Endothelial cell (in vitro differentiated cells): ENCODE data around the gene PPM1H. TPM values are rescaled to one million over a fixed set of nuclear protein-coding genes. Genes with fewer than 3 reads are reported as not detected.
"Not testable (repeated sequence)": the region's sequence is repeated elsewhere in the genome, so short reads cannot be mapped to it uniquely, and the experiment has no call there.

Source experiments
- DNase-seq: peaks from one replicate; pipeline ENCODE4 v3.0.0; 2021; ENCODE audit warnings: low spot score
- H3K27ac Mint-ChIP-seq: one replicate; pipeline ENCODE4 v1.8.0; 2021; ENCODE audit warnings: mixed read lengths, inconsistent platforms; ENCODE audit not compliant: unreplicated experiment
- H3K27me3 Mint-ChIP-seq: one replicate; pipeline ENCODE4 v1.8.0; 2021; ENCODE audit warnings: mild to moderate bottlenecking, moderate library complexity, mixed read lengths, inconsistent platforms; ENCODE audit not compliant: unreplicated experiment
- H3K36me3 Mint-ChIP-seq: one replicate; pipeline ENCODE4 v1.8.0; 2021; ENCODE audit warnings: mild to moderate bottlenecking, low read depth, mixed read lengths, inconsistent platforms; ENCODE audit not compliant: unreplicated experiment
- H3K4me1 Mint-ChIP-seq: one replicate; pipeline ENCODE4 v1.8.0; 2021; ENCODE audit warnings: mild to moderate bottlenecking, mixed read lengths, inconsistent platforms; ENCODE audit not compliant: unreplicated experiment
- H3K4me3 Mint-ChIP-seq: one replicate; pipeline ENCODE4 v1.8.0; 2021; ENCODE audit warnings: mild to moderate bottlenecking, mixed read lengths, inconsistent platforms; ENCODE audit not compliant: unreplicated experiment
- H3K9me3 Mint-ChIP-seq: one replicate; pipeline ENCODE4 v1.8.0; 2021; ENCODE audit warnings: mixed read lengths, inconsistent platforms; ENCODE audit not compliant: unreplicated experiment
- total RNA-seq: library from RNA; stranded (reverse); fragmentation: NEBNext Ultra II Directional; extraction: Animal tissue kit (Norgen Biotek cat#: 25700); gene quantifications from one replicate; pipeline ENCODE4 v1.2.1, GENCODE V29; 2021; ENCODE audit not compliant: unreplicated experiment
- TF ChIP-seq, protein P1 (sequence below): fragments of 200-600 bp; sonication (generic); IDR thresholded peaks from one replicate; pipeline ENCODE4 v1.5.0; 2021; ENCODE audit warnings: antibody characterized with exemption; ENCODE audit not compliant: unreplicated experiment

Gene PPM1H
- total RNA-seq, 1 donor from 2014 or later = 71.8 TPM

DNA sequence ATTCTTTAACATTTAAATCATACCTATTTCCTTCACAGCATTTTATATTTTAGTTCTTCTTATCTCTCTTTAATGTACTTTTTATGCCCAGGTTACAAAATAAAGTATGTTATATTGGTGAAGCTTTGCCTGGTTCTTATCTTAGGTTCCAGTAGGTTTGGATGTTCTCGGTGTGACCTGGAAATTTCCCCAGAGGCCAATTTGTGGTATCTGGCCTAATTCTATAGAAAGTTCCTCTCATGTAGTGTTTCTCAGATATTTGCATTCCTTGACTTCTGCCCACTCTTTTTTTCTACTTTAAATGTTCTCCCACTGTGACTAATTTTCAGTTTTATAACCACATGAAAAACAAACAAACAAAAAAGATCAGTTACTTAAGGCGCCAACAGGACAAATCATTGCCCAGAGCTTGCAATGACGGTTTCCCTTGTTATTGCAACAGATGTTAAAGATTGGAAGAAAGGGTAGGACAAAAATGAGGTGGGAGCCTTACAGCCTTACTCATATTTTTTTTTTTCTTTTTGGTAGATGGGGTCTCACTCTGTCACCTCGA, 41.2 kb upstream of the PPM1H start:
- H3K4me3 Mint-ChIP-seq = no peak overlapping the region
- no peaks in the 10 kb centered on the region for H3K4me1 Mint-ChIP-seq
- no peak overlapping the region for H3K27ac Mint-ChIP-seq
- H3K27me3 Mint-ChIP-seq = no peaks in the 10 kb centered on the region
- TF ChIP-seq, protein P1, sequence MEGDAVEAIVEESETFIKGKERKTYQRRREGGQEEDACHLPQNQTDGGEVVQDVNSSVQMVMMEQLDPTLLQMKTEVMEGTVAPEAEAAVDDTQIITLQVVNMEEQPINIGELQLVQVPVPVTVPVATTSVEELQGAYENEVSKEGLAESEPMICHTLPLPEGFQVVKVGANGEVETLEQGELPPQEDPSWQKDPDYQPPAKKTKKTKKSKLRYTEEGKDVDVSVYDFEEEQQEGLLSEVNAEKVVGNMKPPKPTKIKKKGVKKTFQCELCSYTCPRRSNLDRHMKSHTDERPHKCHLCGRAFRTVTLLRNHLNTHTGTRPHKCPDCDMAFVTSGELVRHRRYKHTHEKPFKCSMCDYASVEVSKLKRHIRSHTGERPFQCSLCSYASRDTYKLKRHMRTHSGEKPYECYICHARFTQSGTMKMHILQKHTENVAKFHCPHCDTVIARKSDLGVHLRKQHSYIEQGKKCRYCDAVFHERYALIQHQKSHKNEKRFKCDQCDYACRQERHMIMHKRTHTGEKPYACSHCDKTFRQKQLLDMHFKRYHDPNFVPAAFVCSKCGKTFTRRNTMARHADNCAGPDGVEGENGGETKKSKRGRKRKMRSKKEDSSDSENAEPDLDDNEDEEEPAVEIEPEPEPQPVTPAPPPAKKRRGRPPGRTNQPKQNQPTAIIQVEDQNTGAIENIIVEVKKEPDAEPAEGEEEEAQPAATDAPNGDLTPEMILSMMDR = no peak
- H3K9me3 Mint-ChIP-seq = no peaks in the 10 kb centered on the region
- H3K36me3 Mint-ChIP-seq = no peaks in the 10 kb centered on the region
- DNase-seq = no peak

- Mint-ChIP-seq H3K36me3 (no peaks in the 10 kb centered on the region), H3K9me3 (no peaks in the 10 kb centered on the region), H3K27me3 (no peaks in the 10 kb centered on the region), H3K4me1 (no peaks in the 10 kb centered on the region), H3K27ac (no peak overlapping the region), H3K4me3 (no peak overlapping the region)
- TF ChIP-seq, protein P1 = no peak
- no peak for DNase-seq
Measured at GRCh38 chr12:62971769-62972525, 37.0 kb upstream of the PPM1H start.

- Mint-ChIP-seq H3K27ac (no peak overlapping the region), H3K4me1 (no peaks in the 10 kb centered on the region), H3K27me3 (no peaks in the 10 kb centered on the region), H3K36me3 (no peaks in the 10 kb centered on the region), H3K4me3 (no peak overlapping the region), H3K9me3 (no peaks in the 10 kb centered on the region)
- no peak for DNase-seq
- TF ChIP-seq, protein P1 = no peak
Measured at GRCh38 chr12:62969695-62970094, 34.7 kb upstream of the PPM1H start.

DNA sequence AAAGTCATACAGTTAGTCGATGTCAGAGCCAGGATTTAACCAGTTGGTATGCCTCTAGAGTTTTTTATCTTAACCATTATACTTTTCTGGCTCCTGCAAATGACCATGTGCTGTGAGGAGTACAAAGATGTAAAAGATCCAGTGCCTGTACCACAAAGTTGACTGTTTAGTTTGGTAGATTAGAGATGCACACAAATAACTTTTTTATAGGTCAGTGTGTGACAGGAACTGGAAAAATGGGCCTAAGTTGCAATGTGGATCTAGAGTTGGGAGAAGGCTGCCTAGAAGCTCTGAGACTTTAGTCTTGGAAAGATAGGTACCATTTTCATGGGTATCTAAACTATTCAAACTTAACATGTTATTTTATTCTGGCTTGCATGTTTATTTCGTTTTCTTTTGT, 32.8 kb upstream of the PPM1H start:
- Mint-ChIP-seq H3K4me1 (no peaks in the 10 kb centered on the region), H3K27ac (no peak overlapping the region), H3K27me3 (no peaks in the 10 kb centered on the region), H3K9me3 (no peaks in the 10 kb centered on the region), H3K4me3 (no peak overlapping the region), H3K36me3 (no peaks in the 10 kb centered on the region)
- TF ChIP-seq, protein P1 = no peak
- DNase-seq = no peak

DNA sequence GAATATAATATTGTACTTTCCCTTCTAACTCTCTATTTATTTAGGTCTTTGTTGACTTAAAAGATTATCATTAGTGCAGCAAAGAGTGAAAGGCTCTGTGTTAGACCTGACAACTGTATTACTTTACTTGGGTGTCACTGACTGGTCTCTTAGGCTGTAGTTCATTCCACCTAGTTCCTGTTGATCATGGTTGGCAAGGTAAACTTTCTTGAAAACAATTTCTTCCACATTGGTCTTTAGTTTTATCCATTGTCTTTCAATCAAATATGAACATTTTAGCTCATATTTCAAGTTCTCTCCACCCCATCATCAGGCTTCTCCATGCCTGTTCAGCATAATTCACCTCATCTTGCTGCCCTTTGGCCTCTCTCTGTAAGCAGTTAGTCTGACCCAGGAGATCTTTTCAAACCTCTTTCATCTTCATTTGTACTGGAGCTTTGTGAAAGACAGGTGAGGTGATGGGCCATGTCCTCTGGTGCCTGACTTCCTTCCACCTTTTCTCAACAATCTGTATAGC, 32.1 kb upstream of the PPM1H start:
- no peaks in the 10 kb centered on the region for H3K27me3 Mint-ChIP-seq
- H3K4me1 Mint-ChIP-seq = no peaks in the 10 kb centered on the region
- H3K4me3 Mint-ChIP-seq = no peak overlapping the region
- no peak for DNase-seq
- TF ChIP-seq, protein P1 = no peak
- no peaks in the 10 kb centered on the region for H3K9me3 Mint-ChIP-seq
- H3K27ac Mint-ChIP-seq = no peak overlapping the region
- H3K36me3 Mint-ChIP-seq = no peaks in the 10 kb centered on the region

GRCh38 chr12:62966446-62966989, 31.6 kb upstream of the PPM1H start:
- H3K27ac Mint-ChIP-seq, H3K27me3 Mint-ChIP-seq, H3K9me3 Mint-ChIP-seq, DNase-seq, H3K4me3 Mint-ChIP-seq, H3K4me1 Mint-ChIP-seq, H3K36me3 Mint-ChIP-seq: not testable (repeated sequence)

DNA sequence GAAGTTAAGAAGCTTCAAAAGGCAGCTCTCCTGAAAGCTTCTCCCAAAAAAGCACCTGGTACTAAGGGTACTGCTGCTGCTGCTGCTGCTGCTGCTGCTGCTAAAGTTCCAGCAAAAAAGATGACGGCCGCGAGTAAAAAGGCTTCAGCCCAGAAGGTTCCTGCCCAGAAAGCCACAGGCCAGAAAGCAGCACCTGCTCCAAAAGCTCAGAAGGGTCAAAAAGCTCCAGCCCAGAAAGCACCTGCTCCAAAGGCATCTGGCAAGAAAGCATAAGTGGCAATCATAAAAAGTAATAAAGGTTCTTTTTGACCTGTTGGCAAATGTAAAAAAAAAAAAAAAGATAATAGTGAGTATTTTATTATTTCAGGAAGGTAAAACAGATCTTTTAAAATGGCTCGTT, 30.8 kb upstream of the PPM1H start:
- H3K4me3 Mint-ChIP-seq, H3K27me3 Mint-ChIP-seq, DNase-seq, H3K36me3 Mint-ChIP-seq, H3K27ac Mint-ChIP-seq, H3K4me1 Mint-ChIP-seq, H3K9me3 Mint-ChIP-seq: not testable (repeated sequence)
